ENCODE data around the gene NEDD8.

The NEDD8 gene

GRCh38 chr14:24271134-24271833 is 39.1 kb upstream of the NEDD8 start, which contains the start of gene RABGGTA (continued):
- TF ChIP-seq HOXD13 (CRISPR knock-in tag; IDR thresholded peaks at IDR 0.05; ENCODE audit: borderline replicate concordance) (no peak), ZBTB8A (tag by site-specific recombination; IDR thresholded peaks at IDR 0.05) (peak; percentile 88), ZNF350 (tag by site-specific recombination; IDR thresholded peaks at IDR 0.05) (no peak), KLF10 (tag by site-specific recombination; IDR thresholded peaks at IDR 0.05) (peak; percentile 79; the same call in 1 of the 2 replicates), ZNF548 (tag by site-specific recombination; IDR thresholded peaks at IDR 0.05) (no peak), ZNF341 (tag by site-specific recombination; IDR thresholded peaks at IDR 0.05; ENCODE audit: low read depth) (no peak), ZBTB49 (tag by site-specific recombination; IDR thresholded peaks at IDR 0.05; ENCODE audit: low read depth) (no peak), GLIS2 (tag by site-specific recombination; IDR thresholded peaks at IDR 0.05) (peak; percentile 91), ZBTB11 (tag by site-specific recombination; conservative IDR thresholded peaks at IDR 0.05; ENCODE audit: low read depth) (peak; percentile 77), ZNF76 (tag by site-specific recombination; IDR thresholded peaks at IDR 0.05; ENCODE audit: borderline replicate concordance, low read depth) (peak; percentile 71; the same call in 1 of the 2 replicates), ZBTB26 (tag by site-specific recombination; optimal IDR thresholded peaks at IDR 0.05) (peak; percentile 94), ZNF24 (tag by site-specific recombination; IDR thresholded peaks at IDR 0.05) (no peak), KLF8 (tag by site-specific recombination; IDR thresholded peaks at IDR 0.05) (peak; percentile 82; the same call in 1 of the 2 replicates), ZNF169 (tag by site-specific recombination; IDR thresholded peaks at IDR 0.05) (no peak), ZFP41 (tag by site-specific recombination; IDR thresholded peaks at IDR 0.05; ENCODE audit: borderline replicate concordance) (no peak), ZNF768 (tag by site-specific recombination; IDR thresholded peaks at IDR 0.05) (no peak), ZNF239 (tag by site-specific recombination; IDR thresholded peaks at IDR 0.05) (no peak), TRIM28 (IDR thresholded peaks at IDR 0.05; ENCODE audit: borderline replicate concordance, low read length) (peak; percentile 8; the same call in 1 of the 2 replicates), ZNF324 (tag by site-specific recombination; IDR thresholded peaks at IDR 0.05) (0 out of 2 replicates have a peak, but pooled peaks have one; percentile 22), ZNF398 (tag by site-specific recombination; IDR thresholded peaks at IDR 0.05) (peak; percentile 33; the same call in 1 of the 2 replicates)
- TF ChIP-seq, protein P1, sequence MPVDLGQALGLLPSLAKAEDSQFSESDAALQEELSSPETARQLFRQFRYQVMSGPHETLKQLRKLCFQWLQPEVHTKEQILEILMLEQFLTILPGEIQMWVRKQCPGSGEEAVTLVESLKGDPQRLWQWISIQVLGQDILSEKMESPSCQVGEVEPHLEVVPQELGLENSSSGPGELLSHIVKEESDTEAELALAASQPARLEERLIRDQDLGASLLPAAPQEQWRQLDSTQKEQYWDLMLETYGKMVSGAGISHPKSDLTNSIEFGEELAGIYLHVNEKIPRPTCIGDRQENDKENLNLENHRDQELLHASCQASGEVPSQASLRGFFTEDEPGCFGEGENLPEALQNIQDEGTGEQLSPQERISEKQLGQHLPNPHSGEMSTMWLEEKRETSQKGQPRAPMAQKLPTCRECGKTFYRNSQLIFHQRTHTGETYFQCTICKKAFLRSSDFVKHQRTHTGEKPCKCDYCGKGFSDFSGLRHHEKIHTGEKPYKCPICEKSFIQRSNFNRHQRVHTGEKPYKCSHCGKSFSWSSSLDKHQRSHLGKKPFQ (tag by site-specific recombination; IDR thresholded peaks at IDR 0.05) = no peak
- TF ChIP-seq, protein P2, sequence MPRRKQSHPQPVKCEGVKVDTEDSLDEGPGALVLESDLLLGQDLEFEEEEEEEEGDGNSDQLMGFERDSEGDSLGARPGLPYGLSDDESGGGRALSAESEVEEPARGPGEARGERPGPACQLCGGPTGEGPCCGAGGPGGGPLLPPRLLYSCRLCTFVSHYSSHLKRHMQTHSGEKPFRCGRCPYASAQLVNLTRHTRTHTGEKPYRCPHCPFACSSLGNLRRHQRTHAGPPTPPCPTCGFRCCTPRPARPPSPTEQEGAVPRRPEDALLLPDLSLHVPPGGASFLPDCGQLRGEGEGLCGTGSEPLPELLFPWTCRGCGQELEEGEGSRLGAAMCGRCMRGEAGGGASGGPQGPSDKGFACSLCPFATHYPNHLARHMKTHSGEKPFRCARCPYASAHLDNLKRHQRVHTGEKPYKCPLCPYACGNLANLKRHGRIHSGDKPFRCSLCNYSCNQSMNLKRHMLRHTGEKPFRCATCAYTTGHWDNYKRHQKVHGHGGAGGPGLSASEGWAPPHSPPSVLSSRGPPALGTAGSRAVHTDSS (tag by site-specific recombination; IDR thresholded peaks at IDR 0.05) = peak; percentile 8; the same call in 1 of the 2 replicates
- TF ChIP-seq, protein P3, sequence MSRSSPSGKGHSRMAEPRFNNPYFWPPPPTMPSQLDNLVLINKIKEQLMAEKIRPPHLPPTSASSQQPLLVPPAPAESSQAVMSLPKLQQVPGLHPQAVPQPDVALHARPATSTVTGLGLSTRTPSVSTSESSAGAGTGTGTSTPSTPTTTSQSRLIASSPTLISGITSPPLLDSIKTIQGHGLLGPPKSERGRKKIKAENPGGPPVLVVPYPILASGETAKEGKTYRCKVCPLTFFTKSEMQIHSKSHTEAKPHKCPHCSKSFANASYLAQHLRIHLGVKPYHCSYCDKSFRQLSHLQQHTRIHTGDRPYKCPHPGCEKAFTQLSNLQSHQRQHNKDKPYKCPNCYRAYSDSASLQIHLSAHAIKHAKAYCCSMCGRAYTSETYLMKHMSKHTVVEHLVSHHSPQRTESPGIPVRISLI (tag by site-specific recombination; IDR thresholded peaks at IDR 0.05) = no peak
- TF ChIP-seq, protein P4, sequence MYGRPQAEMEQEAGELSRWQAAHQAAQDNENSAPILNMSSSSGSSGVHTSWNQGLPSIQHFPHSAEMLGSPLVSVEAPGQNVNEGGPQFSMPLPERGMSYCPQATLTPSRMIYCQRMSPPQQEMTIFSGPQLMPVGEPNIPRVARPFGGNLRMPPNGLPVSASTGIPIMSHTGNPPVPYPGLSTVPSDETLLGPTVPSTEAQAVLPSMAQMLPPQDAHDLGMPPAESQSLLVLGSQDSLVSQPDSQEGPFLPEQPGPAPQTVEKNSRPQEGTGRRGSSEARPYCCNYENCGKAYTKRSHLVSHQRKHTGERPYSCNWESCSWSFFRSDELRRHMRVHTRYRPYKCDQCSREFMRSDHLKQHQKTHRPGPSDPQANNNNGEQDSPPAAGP (tag by site-specific recombination; IDR thresholded peaks at IDR 0.05) = peak; percentile 59; the same call in 1 of the 2 replicates

All from HEK293 (cell line).